ENCODE data around the gene ZNF830. TPM values are rescaled to one million over a fixed set of nuclear protein-coding genes. Genes with fewer than 3 reads are reported as not detected.
"Not testable (repeated sequence)": the region's sequence is repeated elsewhere in the genome, so short reads cannot be mapped to it uniquely, and the experiment has no call there.

Gene ZNF830
- polyA plus RNA-seq, 6 donors from 2014 or later, result 4.5 to 32.8 (median 28.0) TPM

DNA sequence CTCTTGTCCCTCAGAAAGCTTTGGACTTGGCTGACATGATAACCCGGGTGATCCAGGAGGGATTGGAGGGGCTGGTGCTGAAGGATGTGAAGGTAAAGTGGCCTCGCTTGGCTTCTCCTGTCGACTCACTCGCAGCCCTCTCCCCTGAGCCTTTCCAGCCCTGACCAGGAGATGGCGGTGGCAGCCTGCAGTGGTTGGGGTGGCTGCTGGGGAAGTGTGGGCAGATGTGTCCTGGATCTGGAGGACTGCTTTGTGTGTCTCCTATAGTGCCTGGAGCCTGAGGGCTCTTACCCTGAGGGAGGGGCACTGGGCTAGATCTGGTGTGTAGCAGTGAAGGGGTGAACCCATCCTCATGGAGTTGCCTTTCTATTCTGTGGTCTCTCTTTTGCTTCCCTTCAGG is 36.9 kb downstream of the ZNF830 start:
- Mint-ChIP-seq H3K36me3 (peaks cover under 1 to 14% of the 10 kb centered on the region in 2 donors), H3K9me3 (no peaks in the 10 kb centered on the region), H3K27me3 (no peaks in the 10 kb centered on the region), H3K27ac (peak overlapping the region in 4 of 6 donors; percentile 5 to 70 (median 51)), H3K4me3 (no peak overlapping the region), H3K4me1 (peaks cover 0 to 8% (median 7%) of the 10 kb centered on the region in 3 donors)
- peak; percentile 68 for DNase-seq
- peak; percentile 94 to 96 for ATAC-seq (ENCODE audit: low read depth in 2 of 2)

DNA sequence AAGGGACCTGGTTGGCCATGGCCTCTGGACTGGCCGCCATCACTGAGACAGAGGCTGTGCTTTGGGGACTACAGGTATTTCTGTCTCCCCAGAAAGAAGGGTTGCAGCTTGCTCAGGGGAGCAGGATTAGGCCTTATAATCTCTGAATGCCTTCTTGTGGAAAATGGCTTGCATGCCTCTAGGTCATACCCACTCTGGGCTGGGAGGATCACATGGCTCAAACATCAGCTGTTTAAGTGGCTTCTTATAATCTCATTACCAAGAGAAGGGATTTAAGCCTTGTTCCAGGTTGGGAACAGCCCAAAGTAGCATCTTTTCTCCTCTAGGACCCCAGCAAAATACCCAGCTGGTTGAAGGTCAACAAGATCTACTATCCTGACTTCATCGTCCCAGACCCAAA is 38.1 kb downstream of the ZNF830 start:
- H3K4me3 Mint-ChIP-seq, result no peak overlapping the region
- DNase-seq (no peak), ATAC-seq (ENCODE audit: low read depth in 2 of 2) (no peak)
- peak overlapping the region in 1 of 6 donors; percentile 47 for H3K27ac Mint-ChIP-seq
- peaks cover 0 to 8% (median 7%) of the 10 kb centered on the region in 3 donors for H3K4me1 Mint-ChIP-seq
- no peaks in the 10 kb centered on the region for H3K27me3 Mint-ChIP-seq
- no peaks in the 10 kb centered on the region for H3K9me3 Mint-ChIP-seq
- peaks cover 0 to 14% of the 10 kb centered on the region in 2 donors for H3K36me3 Mint-ChIP-seq

DNA sequence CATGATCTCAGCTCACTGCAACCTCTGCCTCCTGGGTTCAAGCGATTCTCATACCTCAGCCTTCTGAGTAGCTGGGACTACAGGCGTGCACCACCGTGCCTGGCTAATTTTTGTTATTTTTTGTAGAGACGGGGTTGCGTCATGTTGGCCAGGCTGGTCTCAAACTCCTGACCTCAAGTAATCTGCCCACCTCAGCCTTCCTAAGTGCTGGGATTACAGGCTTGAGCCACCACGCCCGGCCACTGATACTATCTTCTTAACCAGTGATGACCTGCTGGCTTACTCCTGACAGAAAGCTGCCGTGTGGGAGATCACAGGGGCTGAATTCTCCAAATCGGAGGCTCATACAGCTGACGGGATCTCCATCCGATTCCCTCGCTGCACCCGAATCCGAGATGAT is 39.6 kb downstream of the ZNF830 start:
- peak overlapping the region in 1 of 6 donors; percentile 15 for H3K27ac Mint-ChIP-seq
- H3K36me3 Mint-ChIP-seq, result peaks cover 0 to 14% of the 10 kb centered on the region in 2 donors
- not testable (repeated sequence) for ATAC-seq (ENCODE audit: low read depth in 2 of 2); H3K4me3 Mint-ChIP-seq; DNase-seq; H3K27me3 Mint-ChIP-seq; H3K9me3 Mint-ChIP-seq; H3K4me1 Mint-ChIP-seq

DNA sequence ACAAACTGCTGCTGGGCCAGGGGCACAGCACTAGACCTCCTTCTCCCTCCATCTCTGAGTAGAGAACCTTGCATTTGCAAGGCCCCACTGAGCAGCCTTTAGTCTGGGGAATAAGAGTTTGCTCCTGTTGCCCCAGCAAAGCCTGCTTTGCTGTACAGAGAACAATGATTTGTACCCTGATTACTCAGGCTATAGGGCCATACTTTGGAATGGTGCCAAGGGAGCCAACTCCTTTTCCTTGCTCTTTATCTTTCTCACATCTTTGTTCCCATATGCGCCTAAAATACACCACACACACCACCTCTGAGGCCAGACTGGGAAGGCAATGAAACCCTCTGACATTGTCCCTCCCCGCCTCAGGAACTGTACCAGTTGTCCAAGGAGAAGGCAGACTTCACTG is 40.2 kb downstream of the ZNF830 start:
- no peaks in the 10 kb centered on the region for H3K9me3 Mint-ChIP-seq
- no peak overlapping the region for H3K27ac Mint-ChIP-seq
- peaks cover 0 to 8% (median 7%) of the 10 kb centered on the region in 3 donors for H3K4me1 Mint-ChIP-seq
- peaks cover 0 to 14% of the 10 kb centered on the region in 2 donors for H3K36me3 Mint-ChIP-seq
- H3K4me3 Mint-ChIP-seq, result no peak overlapping the region
- DNase-seq (no peak), ATAC-seq (ENCODE audit: low read depth in 2 of 2) (no peak)
- H3K27me3 Mint-ChIP-seq, result no peaks in the 10 kb centered on the region

DNA sequence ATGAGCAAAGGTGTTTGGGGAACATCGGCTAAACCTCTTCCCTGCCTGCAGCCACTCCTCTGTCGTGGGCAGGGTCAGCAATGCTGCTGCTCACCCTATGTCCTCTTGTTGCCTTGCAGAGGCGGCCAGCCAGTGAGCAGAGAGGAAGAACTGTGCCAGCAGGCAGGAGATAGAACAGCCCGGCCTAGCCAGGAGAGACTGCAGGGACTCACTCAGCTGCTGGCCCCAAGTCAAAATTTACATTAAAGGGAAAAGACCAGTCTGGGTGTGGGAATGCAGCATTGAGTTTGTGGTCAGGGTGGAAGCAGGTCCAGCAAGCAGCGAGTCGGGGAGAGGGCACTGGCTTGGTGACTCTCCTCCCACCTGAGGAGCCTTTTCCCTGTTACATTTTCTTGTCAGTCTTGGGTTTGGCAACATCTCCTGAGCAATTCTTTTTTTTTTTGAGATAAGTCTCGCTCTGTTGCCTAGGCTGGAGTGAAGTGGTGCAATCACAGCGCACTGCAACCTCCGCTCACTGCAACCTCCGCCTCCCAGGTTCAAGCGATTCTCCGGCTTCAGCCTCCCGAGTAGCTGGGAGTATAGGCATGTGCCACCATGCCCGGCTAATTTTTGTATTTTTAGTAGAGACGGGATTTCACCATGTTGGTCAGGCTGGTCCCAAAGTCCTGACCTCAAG is 41.7 kb downstream of the ZNF830 start:
- H3K4me3 Mint-ChIP-seq, result no peak overlapping the region
- peaks cover 0 to 7% (median 5%) of the 10 kb centered on the region in 3 donors for H3K4me1 Mint-ChIP-seq
- no peak for ATAC-seq (ENCODE audit: low read depth in 2 of 2)
- DNase-seq, result no peak
- H3K27me3 Mint-ChIP-seq, result no peaks in the 10 kb centered on the region
- no peaks in the 10 kb centered on the region for H3K9me3 Mint-ChIP-seq
- H3K36me3 Mint-ChIP-seq, result peaks cover 0 to 14% of the 10 kb centered on the region in 2 donors
- peak overlapping the region in 3 of 6 donors; percentile 38 to 60 (median 44) for H3K27ac Mint-ChIP-seq

DNA sequence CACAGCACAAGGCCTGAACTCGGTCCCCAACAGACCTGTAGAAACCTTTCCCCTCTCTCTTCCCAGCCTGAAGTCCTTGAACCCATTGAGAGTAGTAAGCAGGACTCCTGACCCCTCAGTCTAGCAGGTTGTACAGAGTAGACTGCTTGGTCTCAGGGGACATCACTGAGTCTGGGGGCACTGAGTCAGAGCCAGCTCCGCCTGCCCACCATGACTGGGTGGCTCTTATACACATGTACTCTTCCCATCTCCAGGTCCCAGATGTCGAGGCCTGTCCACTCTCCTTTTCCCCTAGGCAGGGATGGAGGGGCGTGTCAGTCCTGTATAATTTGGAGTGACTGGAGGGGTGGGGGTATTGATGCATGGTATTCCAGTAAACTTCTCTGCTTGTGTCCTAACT is 42.4 kb downstream of the ZNF830 start:
- Mint-ChIP-seq H3K36me3 (peaks cover 0 to 14% of the 10 kb centered on the region in 2 donors), H3K4me3 (no peak overlapping the region), H3K27me3 (no peaks in the 10 kb centered on the region), H3K27ac (peak overlapping the region in 1 of 6 donors; percentile 64), H3K4me1 (peaks cover 0 to 3% (median 0%) of the 10 kb centered on the region in 3 donors), H3K9me3 (no peaks in the 10 kb centered on the region)
- DNase-seq (no peak), ATAC-seq (ENCODE audit: low read depth in 2 of 2) (no peak)

DNA sequence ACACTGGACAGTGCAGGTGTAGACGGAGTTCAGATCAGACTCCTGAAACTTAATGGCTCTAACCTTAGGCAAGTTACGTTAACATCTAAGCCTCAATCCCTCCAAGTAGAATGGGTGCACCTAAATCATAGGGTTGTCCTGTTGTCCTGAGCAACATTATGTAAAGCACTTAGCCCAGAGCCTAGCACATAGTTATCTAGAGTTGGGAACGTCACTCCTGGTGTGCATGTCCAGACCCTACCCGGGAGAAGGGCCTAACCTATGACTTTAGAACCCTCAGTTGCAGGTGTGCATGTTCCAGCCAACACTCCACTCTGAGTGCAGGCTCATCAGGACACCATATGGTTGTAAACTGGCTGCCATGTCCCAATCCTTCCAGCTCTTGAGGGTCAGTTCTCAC is 45.0 kb downstream of the ZNF830 start:
- H3K4me3 Mint-ChIP-seq, result no peak overlapping the region
- no peaks in the 10 kb centered on the region for H3K27me3 Mint-ChIP-seq
- no peak for DNase-seq
- H3K27ac Mint-ChIP-seq, result no peak overlapping the region
- H3K36me3 Mint-ChIP-seq, result peaks cover 0 to 13% of the 10 kb centered on the region in 2 donors
- H3K4me1 Mint-ChIP-seq, result peaks cover 0 to 3% (median 0%) of the 10 kb centered on the region in 3 donors
- no peaks in the 10 kb centered on the region for H3K9me3 Mint-ChIP-seq
- no peak for ATAC-seq (ENCODE audit: low read depth in 2 of 2)

DNA sequence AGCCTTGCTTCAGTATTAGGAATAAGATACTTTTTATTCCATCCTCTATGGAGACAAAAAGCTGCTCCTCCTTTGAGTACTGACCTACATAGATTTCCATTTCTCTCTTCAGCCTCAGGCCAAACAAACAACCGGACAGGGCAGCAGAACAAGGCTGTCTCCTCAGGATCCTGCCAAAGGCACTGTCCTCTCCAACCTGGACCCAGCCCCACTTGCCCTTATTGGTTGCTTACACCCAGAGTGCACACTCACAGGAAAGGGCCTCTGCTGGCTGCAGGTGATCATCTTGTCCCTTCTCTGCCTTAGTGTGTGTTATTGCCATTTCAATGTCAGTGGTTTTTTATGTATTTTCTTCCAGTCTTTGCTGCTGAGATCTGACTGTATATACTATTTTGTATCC is 45.6 kb downstream of the ZNF830 start:
- H3K9me3 Mint-ChIP-seq, result no peaks in the 10 kb centered on the region
- no peak overlapping the region for H3K4me3 Mint-ChIP-seq
- peak overlapping the region in 1 of 6 donors; percentile 73 for H3K27ac Mint-ChIP-seq
- no peaks in the 10 kb centered on the region for H3K27me3 Mint-ChIP-seq
- H3K36me3 Mint-ChIP-seq, result peaks cover 3 to 7% of the 10 kb centered on the region in 2 donors
- ATAC-seq (ENCODE audit: low read depth in 2 of 2), result no peak
- DNase-seq, result no peak
- no peaks in the 10 kb centered on the region for H3K4me1 Mint-ChIP-seq

DNA sequence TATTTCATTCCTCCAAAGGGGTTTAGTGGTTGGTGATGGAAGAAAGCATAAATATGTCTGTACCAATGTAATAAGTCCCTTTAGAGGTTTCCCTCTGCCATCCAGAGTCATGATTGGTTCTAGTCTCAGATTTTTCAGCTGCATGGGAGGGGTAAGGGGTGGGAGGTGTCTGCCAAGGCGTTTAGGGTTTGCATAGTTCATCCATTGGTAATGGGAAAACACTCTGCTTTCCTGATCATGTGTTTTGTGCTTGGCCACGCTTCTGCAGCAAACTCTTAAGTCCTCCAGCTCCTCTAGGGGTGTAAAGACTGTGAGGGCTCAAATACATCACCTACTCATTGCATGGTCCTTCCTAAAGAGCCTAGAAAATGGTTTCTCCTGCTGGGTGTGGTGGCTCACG is 48.8 kb downstream of the ZNF830 start:
- peak overlapping the region in 1 of 6 donors; percentile 37 for H3K27ac Mint-ChIP-seq
- peaks cover 0 to 3% of the 10 kb centered on the region in 2 donors for H3K36me3 Mint-ChIP-seq
- no peaks in the 10 kb centered on the region for H3K4me1 Mint-ChIP-seq
- DNase-seq (no peak), ATAC-seq (ENCODE audit: low read depth in 2 of 2) (no peak)
- no peaks in the 10 kb centered on the region for H3K27me3 Mint-ChIP-seq
- H3K4me3 Mint-ChIP-seq, result no peak overlapping the region
- H3K9me3 Mint-ChIP-seq, result no peaks in the 10 kb centered on the region

DNA sequence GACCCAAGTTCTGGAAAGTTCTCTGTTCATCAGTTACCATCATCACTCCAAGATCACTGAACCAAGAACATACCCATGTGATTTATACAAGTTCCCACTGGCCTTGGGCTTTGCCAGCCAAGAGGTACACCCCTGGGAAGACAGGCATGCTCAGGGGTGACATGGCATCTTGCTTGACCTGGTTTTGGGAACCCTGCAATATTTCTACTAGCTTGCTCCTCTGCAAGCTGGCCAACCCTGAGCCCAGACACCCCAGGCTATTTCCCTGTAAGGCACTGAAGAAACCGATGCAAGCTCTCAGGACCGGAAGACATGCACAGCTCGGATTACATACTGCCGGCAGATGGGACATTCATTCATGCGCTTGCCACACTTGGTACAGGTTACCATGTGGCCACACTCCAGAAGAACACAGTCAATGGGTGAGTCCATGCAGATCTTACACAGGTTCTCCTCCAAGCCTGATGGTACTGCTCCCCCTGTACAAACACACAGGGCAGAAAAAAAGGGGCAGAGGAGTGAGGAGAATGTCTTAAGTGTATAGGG is 50.4 kb downstream of the ZNF830 start:
- Mint-ChIP-seq H3K36me3 (peaks cover 0 to 9% of the 10 kb centered on the region in 2 donors), H3K27me3 (no peaks in the 10 kb centered on the region), H3K4me3 (no peak overlapping the region), H3K27ac (peak overlapping the region in 1 of 6 donors; percentile 74), H3K4me1 (no peaks in the 10 kb centered on the region), H3K9me3 (no peaks in the 10 kb centered on the region)
- ATAC-seq (ENCODE audit: low read depth in 2 of 2) (no peak), DNase-seq (no peak)

Other genes with a start within 250 kb of the ZNF830 start
- gene CCT6B, start 80 bp upstream of the ZNF830 start, polyA plus RNA-seq (ENCODE audit: low read depth in 6 of 6), result 1 to 10 TPM in 4 of 6 donors, under 1 TPM in 1, not detected in 1; 0.82 to 4.5 (median 1.5) TPM
- gene LIG3, start 19.0 kb downstream of the ZNF830 start, polyA plus RNA-seq (ENCODE audit: low read depth in 6 of 6), result 10 to 100 TPM in 5 of 6 donors, 1 to 10 TPM in 1; 9.2 to 16.9 (median 11.9) TPM
- gene RFFL, start 102.2 kb downstream of the ZNF830 start, polyA plus RNA-seq (ENCODE audit: low read depth in 6 of 6), result 10 to 100 TPM; 15.9 to 27.4 (median 22.3) TPM
- 10 to 100 TPM in 3 of 6 donors, 1 to 10 TPM in 3; 9.0 to 17.0 (median 11.6) TPM for gene RAD51D, start 158.3 kb downstream of the ZNF830 start, polyA plus RNA-seq (ENCODE audit: low read depth in 6 of 6)
- gene FNDC8, start 160.1 kb downstream of the ZNF830 start, polyA plus RNA-seq (ENCODE audit: low read depth in 6 of 6), result not detected
- gene NLE1, start 180.8 kb downstream of the ZNF830 start, polyA plus RNA-seq (ENCODE audit: low read depth in 6 of 6), result 1 to 10 TPM; 3.2 to 5.8 (median 3.6) TPM
- not detected for gene UNC45B, start 186.3 kb downstream of the ZNF830 start, polyA plus RNA-seq (ENCODE audit: low read depth in 6 of 6)
- not detected for gene SLC35G3, start 232.9 kb downstream of the ZNF830 start, polyA plus RNA-seq (ENCODE audit: low read depth in 6 of 6)